ENCODE results near the gene OPA3.

- TF ChIP-seq CTCF (conservative IDR thresholded peaks at IDR 0.05; ENCODE audit: low read depth, low read length) (no peak), EZH2 (IDR thresholded peaks at IDR 0.05; ENCODE audit: borderline replicate concordance, low read depth, low read length, poor library complexity, severe bottlenecking) (no peak)
Observed at GRCh38 chr19:45595814-45596213, 11.2 kb upstream of the OPA3 start.
